Left colon (tissue), 2 donors: ENCODE measurements around the gene ESR1. TPM values are rescaled to one million over a fixed set of nuclear protein-coding genes. Genes with fewer than 3 reads are reported as not detected.

Experiments used
- ATAC-seq: fragments of 200-7000 bp; cut with Tn5 transposase; one replicate; pipeline ENCODE4 v1.9.1; 2020; ENCODE audit warnings: mild to moderate bottlenecking, moderate library complexity
- DNase-seq, 2 donors: peaks; one replicate each; pipeline ENCODE4 v3.0.0-alpha.2; 2020
- intact Hi-C, 2 donors: fragments of 100-400 bp; cut with DNase I in 1 of 2; cut with micrococcal nuclease in 1 of 2; formaldehyde crosslinking; loops; one replicate each; pipeline versions ENCODE4 v1.11.2 to v1.14.0; 2022; cut with DNase I, micrococcal nuclease
- total RNA-seq, 2 donors: library from RNA; stranded (reverse); fragmentation: NEBNext Ultra II Directional; extraction: Animal tissue kit (Norgen Biotek cat#: 25700); gene quantifications; one replicate each; pipeline ENCODE4 v1.2.1, GENCODE V29; 2021
- donor health status: DM: no; HTN: no; CAD: no.
- donor health status: DM: yes; HTN: yes; CAD: no.

ESR1 gene
- total RNA-seq, 2 donors from 2014 or later = 0.18 to 0.70 TPM

DNA sequence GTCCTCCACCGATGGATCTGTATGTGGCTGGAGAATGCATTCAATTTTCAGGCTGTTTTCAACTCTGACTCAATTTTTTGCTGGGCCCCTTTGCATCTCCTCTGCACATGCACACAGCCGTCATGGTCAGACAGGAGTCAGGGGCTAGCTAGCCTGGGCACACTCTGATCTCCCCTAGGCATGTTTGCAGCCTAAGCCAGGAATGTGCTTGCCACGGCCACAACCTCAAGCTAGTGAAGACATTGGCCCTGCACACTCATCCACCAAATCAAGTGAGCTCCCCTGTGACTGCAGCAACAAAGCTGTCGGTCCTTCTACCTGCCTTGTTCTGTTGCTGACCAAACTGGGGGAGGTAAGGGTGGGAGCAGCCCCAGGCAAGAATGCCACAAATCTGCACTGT, 300.5 kb downstream of the ESR1 start:
- ATAC-seq (no peak), DNase-seq (no peak)
- intact Hi-C loops = no loop called here

DNA sequence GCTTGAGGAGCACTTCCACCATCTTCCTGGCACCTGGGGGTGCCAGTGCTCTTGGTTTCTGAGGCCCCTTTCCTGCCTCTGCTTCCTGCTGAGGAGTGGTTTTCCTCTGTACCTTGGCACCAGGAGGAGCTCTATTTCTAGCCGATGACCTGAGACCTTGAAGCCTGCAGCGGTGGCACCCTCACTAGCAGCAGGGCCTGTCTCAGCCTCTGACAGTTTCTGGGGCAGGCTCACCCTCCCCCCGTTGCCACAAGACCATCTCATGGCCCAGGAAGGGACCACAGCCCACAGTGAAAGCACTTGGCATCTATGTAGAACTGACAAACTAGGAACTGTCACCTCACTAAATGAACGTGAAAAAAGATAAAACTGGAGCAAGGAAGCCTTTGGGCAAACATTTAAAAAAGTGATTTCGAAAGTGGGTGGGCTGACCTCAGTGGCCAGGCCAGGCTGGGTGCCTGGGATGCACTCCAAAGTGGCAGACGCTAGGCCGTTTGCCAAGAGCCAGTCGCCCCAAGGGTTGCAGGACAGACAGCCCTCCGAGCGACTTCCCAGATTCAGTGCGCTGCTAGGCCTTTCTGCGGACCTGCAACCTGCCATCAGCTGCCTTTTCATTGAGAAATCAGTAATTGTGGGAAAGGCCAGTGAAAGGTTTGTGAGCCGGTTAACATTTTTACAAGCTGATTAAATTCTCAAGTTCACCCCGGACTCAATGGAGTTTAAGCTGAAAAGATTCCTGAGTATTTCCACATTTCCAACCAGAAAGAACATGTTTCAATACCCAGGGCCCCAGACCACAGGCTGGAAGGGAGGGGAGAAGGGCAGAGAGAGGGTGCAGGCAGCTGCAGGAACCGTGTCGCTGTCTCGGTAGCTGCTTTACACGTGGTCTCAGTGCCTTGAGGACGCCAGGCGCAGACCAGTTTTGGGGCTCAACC, 303.7 kb downstream of the ESR1 start:
- DNase-seq = no peak
- intact Hi-C loops = no loop called here
- no peak for ATAC-seq

GRCh38 chr6:152112491-152113261, 305.2 kb downstream of the ESR1 start:
- ATAC-seq (no peak), DNase-seq (peak in 1 of 2 donors; percentile 63)
- intact Hi-C loops = no loop called here

DNA sequence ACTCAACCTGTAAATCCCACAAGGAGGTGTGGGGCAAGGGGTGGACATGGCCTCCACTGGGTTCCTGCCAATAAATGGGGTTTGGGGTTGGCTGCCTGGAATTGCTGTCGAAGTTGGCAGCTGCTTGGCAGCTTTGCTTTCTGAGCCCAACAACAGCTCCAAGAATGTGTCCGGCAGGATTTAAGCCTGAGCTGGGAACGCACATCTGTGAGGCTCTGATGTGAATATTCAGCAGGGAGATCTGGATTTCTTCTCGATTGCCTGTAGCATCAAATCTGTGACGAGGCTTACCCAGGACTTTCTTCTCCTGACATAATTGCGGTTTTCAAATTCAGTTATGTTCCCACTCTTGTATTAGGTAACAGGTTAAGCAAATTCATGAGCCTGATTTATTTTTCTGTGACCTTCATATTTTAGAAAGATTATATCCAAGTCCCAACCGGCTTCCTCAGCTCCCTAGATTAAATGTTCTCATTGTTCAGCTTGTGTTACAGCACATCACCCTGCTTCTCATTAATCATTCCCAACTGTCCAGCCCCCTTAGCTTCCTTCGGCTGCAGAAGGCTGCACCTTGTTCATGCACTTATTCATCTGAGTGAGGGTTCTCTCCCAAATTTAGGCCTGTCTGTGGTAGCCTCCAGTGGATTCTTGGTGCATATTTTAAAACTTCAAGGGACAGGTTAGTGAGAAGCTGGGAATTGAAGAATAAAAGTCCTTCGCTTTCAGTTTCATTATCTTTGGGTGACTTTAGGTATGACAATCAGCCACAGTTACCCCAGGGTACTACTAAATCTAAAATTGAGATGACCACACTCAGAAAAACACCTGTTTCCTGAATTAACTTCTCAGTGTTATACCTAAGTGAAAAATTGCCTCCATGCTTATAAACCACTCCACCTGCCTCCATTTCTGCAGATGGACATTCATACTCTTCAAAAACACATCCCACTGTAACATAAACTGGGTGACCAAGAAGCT, 310.0 kb downstream of the ESR1 start:
- intact Hi-C loops = no loop called here
- ATAC-seq (no peak), DNase-seq (no peak)

DNA sequence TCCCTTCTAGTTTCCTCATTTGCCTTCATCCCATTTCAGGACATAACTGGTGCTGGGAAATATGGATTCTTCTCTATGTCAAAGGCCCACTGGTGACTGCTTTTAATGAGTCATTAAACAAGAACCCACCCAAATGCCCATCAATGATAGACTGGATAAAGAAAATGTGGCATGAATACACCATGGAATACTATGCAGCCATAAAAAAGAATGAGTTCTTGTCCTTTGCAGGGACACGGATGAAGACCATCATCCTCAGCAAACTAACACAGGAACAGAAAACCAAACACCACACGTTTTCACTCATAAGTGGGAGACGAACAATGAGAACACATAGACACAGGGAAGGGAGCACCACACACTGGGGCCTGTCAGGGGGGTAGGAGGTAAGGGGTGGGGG, 310.7 kb downstream of the ESR1 start:
- DNase-seq (no peak), ATAC-seq (no peak)
- intact Hi-C loops = no loop called here

DNA sequence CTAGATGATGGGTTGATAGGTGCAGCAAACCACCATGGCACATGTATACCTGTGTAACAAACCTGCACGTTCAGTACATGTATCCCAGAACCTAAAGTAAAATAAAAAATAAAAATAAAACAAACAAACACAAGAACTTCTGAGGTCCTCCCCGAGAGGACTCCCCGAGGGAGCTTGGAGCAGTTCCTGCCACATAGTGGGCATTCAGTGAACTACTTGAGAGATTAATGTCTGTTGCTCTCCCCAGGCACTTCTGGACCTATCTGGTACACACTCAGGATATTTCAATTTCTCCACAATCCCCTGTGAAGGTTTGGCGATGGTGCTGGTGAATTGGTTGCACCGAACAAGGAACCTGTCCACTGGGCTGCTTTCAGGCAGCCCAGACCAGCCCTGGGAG, 311.2 kb downstream of the ESR1 start:
- intact Hi-C loops = no loop called here
- ATAC-seq = no peak
- no peak for DNase-seq

DNA sequence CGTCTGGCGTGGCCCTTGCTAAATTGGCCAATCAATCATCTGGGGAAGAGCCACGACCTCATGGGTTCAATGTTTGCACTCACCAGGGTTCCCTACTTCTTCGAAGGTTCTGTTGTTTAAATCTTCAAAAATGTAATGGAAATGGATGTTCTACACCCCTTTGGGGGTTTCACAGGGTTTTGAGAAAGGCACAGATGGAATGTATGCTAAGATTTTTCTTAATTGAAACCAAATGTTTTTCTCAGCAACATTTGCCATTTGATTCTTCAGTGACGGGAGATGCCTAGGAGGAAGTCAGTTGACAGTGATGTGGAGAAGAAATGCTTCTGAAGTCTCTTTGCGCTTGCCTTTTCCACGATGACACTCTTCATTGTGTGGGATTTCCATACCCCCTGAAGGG, 312.3 kb downstream of the ESR1 start:
- DNase-seq (no peak), ATAC-seq (no peak)
- intact Hi-C loops = loop anchor here in 1 of 2 donors (10.0 kb wide), 1 partner anchor 355 kb away; no protein-coding TSS in a partner anchor

GRCh38 chr6:152121910-152122309, 314.4 kb downstream of the ESR1 start:
- ATAC-seq (no peak), DNase-seq (no peak)
- intact Hi-C loops = loop anchor here in 1 of 2 donors (10.0 kb wide), 1 partner anchor 357 kb away; no protein-coding TSS in a partner anchor

DNA sequence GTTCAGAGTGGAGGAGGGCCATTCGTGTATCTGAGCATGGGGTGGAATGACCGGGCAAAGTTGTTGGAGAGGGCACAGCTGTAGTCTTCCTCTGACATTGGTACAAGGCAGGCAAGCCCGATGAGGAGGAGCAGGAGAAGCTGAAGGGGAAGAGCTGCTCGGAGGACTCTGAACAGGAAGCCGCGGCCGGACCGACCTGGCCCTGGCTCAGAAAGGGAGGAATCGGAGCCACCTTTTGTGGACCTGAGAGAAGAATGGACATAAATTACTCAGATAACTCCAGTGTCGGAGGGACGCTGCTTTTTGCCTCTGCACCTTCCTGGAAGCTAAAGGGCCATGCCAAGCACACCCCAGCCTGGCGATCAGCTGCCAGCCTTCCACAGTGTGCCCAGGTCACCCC, 315.0 kb downstream of the ESR1 start:
- intact Hi-C loops = loop anchor here in 1 of 2 donors (10.0 kb wide), 1 partner anchor 358 kb away; no protein-coding TSS in a partner anchor
- no peak for ATAC-seq
- DNase-seq = no peak

DNA sequence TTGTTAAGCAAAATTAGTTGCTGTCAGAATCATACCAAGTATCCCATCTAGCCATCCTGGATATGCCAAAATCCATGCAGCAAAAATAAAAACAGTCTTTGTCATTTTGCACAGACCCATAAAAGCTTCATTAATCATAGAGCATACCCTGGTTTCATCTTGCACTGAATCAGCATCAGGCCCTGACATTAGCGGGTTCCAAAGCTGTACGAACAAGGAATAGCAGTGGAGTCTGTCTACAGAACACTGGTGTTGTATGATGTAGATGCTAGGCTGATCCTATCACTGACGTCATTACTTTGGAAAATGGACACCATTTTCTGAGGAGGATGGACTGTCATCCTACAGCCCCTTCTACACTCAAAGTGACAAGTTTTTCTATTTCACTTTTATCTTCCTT, 315.6 kb downstream of the ESR1 start:
- DNase-seq (no peak), ATAC-seq (no peak)
- intact Hi-C loops = loop anchor here in 1 of 2 donors (10.0 kb wide), 1 partner anchor 358 kb away; no protein-coding TSS in a partner anchor

- DNase-seq (no peak), ATAC-seq (no peak)
- intact Hi-C loops = loop anchor here in 1 of 2 donors (10.0 kb wide), 1 partner anchor 360 kb away; no protein-coding TSS in a partner anchor
Measured at GRCh38 chr6:152124429-152125074, 317.1 kb downstream of the ESR1 start.

- DNase-seq (no peak), ATAC-seq (no peak)
- intact Hi-C loops = loop anchor here in 1 of 2 donors (10.0 kb wide), 1 partner anchor 363 kb away; no protein-coding TSS in a partner anchor
Measured at GRCh38 chr6:152127432-152128165, 320.1 kb downstream of the ESR1 start.

DNA sequence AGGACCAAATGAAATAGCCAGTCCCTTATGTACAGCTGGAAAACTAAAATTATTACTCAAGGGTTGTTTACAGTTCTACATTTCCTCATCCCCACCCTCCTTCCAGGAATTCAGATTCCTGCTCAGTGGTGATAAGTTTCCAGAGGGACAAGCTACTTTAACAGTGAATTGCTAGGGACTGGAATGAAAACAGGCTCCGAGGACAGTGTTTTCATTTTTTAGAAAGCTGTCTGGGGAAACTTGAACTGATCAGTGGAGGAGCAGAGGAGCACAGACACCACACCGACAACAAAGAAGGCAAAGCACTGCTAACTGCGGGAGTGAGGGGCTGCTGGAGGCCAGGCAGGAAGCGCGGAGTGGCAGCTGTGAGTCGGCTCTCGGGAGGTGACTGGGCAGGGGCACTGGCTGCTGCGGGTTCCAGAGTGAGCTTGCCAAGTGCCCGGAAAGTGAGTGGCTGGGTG, 322.2 kb downstream of the ESR1 start:
- ATAC-seq (peak; percentile 84), DNase-seq (peak in 1 of 2 donors; percentile 16)
- intact Hi-C loops = loop anchor here in 1 of 2 donors (10.0 kb wide), 1 partner anchor 365 kb away; no protein-coding TSS in a partner anchor

DNA sequence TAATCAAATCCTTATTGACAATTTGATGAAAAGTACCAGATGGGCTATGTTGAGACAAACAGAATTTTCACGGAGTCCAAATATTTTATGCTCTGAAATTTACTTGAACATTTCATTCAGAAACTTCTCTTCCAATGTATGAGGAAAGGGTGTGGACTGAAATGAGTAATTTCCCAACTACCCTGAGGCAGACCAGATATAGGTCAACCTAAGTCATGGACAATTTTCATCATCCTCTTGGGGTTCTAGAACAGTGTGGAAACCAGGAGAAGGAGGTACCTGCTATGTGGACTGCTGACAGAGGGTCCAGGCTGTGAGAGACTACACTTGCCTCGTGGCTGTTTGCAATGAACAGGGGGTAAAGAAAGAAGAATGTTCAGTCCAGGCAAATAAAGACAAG, 323.0 kb downstream of the ESR1 start:
- intact Hi-C loops = no loop called here
- ATAC-seq (peak; percentile 58), DNase-seq (no peak)

- intact Hi-C loops = no loop called here
- ATAC-seq = peak; percentile 86
- DNase-seq = no peak
Measured at GRCh38 chr6:152135755-152136448, 328.4 kb downstream of the ESR1 start.

GRCh38 chr6:152136449-152136825, 329.0 kb downstream of the ESR1 start:
- intact Hi-C loops = no loop called here
- DNase-seq = no peak
- peak; percentile 18 for ATAC-seq
